Heart left ventricle (tissue), 16 donors: ENCODE measurements around the gene BAIAP3. TPM values are rescaled to one million over a fixed set of nuclear protein-coding genes. Genes with fewer than 3 reads are reported as not detected.
A peak's percentile ranks its signal among the peaks of the same experiment; 100 is the strongest.

ENCODE experiments used
- ATAC-seq, 4 donors: fragments of 200-7000 bp; cut with Tn5 transposase; one replicate each; pipeline ENCODE4 v1.9.1; 2020 to 2022; ENCODE audit warnings: moderate library complexity in 4 of 4, mild to moderate bottlenecking in 3 of 4, moderate number of reproducible peaks in 1 of 4
- DNase-seq, 5 donors: peaks; one replicate each; pipeline ENCODE4 v3.0.0-alpha.2; 2020
- H3K27ac ChIP-seq, 12 donors: fragments of 200-600 bp; sonication (generic) in 4 of 12; one replicate each; pipeline versions ENCODE4 v1.5.0 to v1.8.0; 2016 to 2022; ENCODE audit warnings: mild to moderate bottlenecking in 2 of 12
- H3K27me3 ChIP-seq, 9 donors: fragments of 200-600 bp; sonication (generic) in 2 of 9; one replicate each; pipeline versions ENCODE4 v1.5.1 to v1.8.0; 2016 to 2022; ENCODE audit warnings: mild to moderate bottlenecking in 3 of 9
- H3K36me3 ChIP-seq, 9 donors: fragments of 200-600 bp; sonication (generic) in 2 of 9; one replicate each; pipeline versions ENCODE4 v1.5.0 to v1.8.0; 2018 to 2022; ENCODE audit warnings: mild to moderate bottlenecking in 2 of 9
- H3K4me1 ChIP-seq, 12 donors: fragments of 200-600 bp; sonication (generic) in 4 of 12; one replicate each; pipeline versions ENCODE4 v1.5.0 to v1.8.0; 2016 to 2022; ENCODE audit warnings: mild to moderate bottlenecking in 3 of 12
- H3K4me3 ChIP-seq, 12 donors: fragments of 200-600 bp; sonication (generic) in 4 of 12; one replicate each; pipeline versions ENCODE4 v1.5.0 to v1.8.0; 2017 to 2022; ENCODE audit warnings: mild to moderate bottlenecking in 9 of 12, moderate library complexity in 4 of 12
- H3K9me3 ChIP-seq, 12 donors: fragments of 200-600 bp; sonication (generic) in 4 of 12; one replicate each; pipeline versions ENCODE4 v1.5.0 to v1.8.0; 2016 to 2022; ENCODE audit warnings: mild to moderate bottlenecking in 1 of 12
- CTCF ChIP-seq, 12 donors: fragments of 200-600 bp; sonication (generic) in 4 of 12; IDR thresholded peaks; one replicate each; pipeline versions ENCODE4 v1.5.0 to v1.8.0; 2018 to 2022; ENCODE audit warnings: antibody characterized with exemption in 12 of 12, mild to moderate bottlenecking in 5 of 12
- POLR2A ChIP-seq, 2 donors: fragments of 450-650 bp; IDR thresholded peaks; one replicate each; pipeline ENCODE4 v1.6.1; 2017; ENCODE audit warnings: antibody characterized with exemption in 2 of 2, mild to moderate bottlenecking in 2 of 2, moderate library complexity in 2 of 2
- WGBS, 4 donors: extraction: QIAGEN DNeasy Blood & Tissue Kit in 2 of 4; methylation state at CpG; one replicate each; pipeline versions ENCODE4 v1.1.5 to v1.1.7; 2013 to 2018; 5-methylcytosine and 5-hydroxymethylcytosine counted together
- intact Hi-C, 10 donors: fragments of 100-400 bp; cut with DNase I; formaldehyde crosslinking; loops; one replicate each; pipeline versions ENCODE4 v1.11.1 to v1.14.2; 2022
- polyA plus RNA-seq, 2 donors: library from polyadenylated mRNA; stranded (reverse); fragments of 200-250 nt; gene quantifications; one replicate each; pipeline ENCODE4 v1.2.3, GENCODE V29; 2013
- total RNA-seq, 9 donors: library from RNA; depleted of rRNA in 2 of 9; stranded (reverse); fragments of >200 nt in 2 of 9; fragmentation: NEBNext Ultra II Directional in 3 of 9; extraction: Animal tissue kit (Norgen Biotek cat#: 25700) in 3 of 9; gene quantifications; one replicate each; pipeline versions ENCODE4 v1.1.0 to v1.2.4, GENCODE V29; 2016 to 2023
- donor health status: ischemic (EF 13 %, LVEDD 7.1; RV severe dilation, severe dysfunction).
- donor health status: healthy with polysubstance abuse.
- donor health status: DM: no; HTN: yes; CAD: no.
- donor health status: DM: no; HTN: no; CAD: no.
- donor health status: ischemic (EF 25% LVEDD 6.9; RV normal size, moderate dysfunction).
- donor health status: ischemic (EF 25% LVEDD 5.7; RV mildly dilated, moderate dysfunction).
- donor health status: healthy.
- donor health status: DM: yes; HTN: yes; CAD: no.
- donor health status: ischemic (EF 35%, LVEDD 5.7; RV mildly dilated, moderate dysfunction).
- donor health status: nonischemic (EF 11% LVEDD 7.7; RV severe dilation, severe dysfunction).
- donor health status: DM: yes; HTN: yes; CAD: no.
- donor health status: PGD.
- donor health status: ischemic (EF 29% LVEDD 5.4; RV normal size, mild dysfunction).
- donor health status: nonischemic (EF 23%, LVEDD 6.1; RV moderate dilation, normal function).

The BAIAP3 gene
- total and polyA plus RNA-seq, 11 donors: 0.88 to 4.0 (median 2.6) TPM

- TF ChIP-seq CTCF (IDR thresholded peaks at IDR 0.05): no peak
- no peak for TF ChIP-seq POLR2A (IDR thresholded peaks at IDR 0.05)
- Histone ChIP-seq H3K4me3 (no peak overlapping the region), H3K9me3 (no peaks in the 10 kb centered on the region), H3K4me1 (no peaks in the 10 kb centered on the region), H3K27ac (no peak overlapping the region), H3K27me3 (no peaks in the 10 kb centered on the region), H3K36me3 (peaks cover 0 to 79% (median 70%) of the 10 kb centered on the region in 9 donors)
- WGBS, 4 donors: 93 to 96% (median 94%) methylated on average over 6 to 7 of the region's 7 CpGs
- no peak for DNase-seq
- intact Hi-C loops: no loop called here
- no peak for ATAC-seq
Observed at GRCh38 chr16:1389762-1390161, 56.3 kb downstream of the BAIAP3 start.

GRCh38 chr16:1390239-1390779 lies 56.9 kb downstream of the BAIAP3 start:
- no peaks in the 10 kb centered on the region for H3K4me1 ChIP-seq
- intact Hi-C loops: no loop called here
- H3K4me3 ChIP-seq: no peak overlapping the region
- no peaks in the 10 kb centered on the region for H3K27me3 ChIP-seq
- H3K36me3 ChIP-seq: peaks cover 0 to 74% (median 65%) of the 10 kb centered on the region in 9 donors
- TF ChIP-seq CTCF (IDR thresholded peaks at IDR 0.05) (no peak), POLR2A (IDR thresholded peaks at IDR 0.05) (no peak)
- H3K27ac ChIP-seq: no peak overlapping the region
- no peak for DNase-seq
- ATAC-seq: no peak
- 81 to 93% (median 89%) methylated on average over 27 to 28 of the region's 28 CpGs for WGBS, 4 donors
- H3K9me3 ChIP-seq: no peaks in the 10 kb centered on the region

- WGBS, 4 donors: 91 to 96% (median 94%) methylated on average over 17 of the region's 17 CpGs
Observed at GRCh38 chr16:1392826-1393225, 59.4 kb downstream of the BAIAP3 start.

GRCh38 chr16:1393613-1394176 lies 60.2 kb downstream of the BAIAP3 start:
- TF ChIP-seq CTCF (IDR thresholded peaks at IDR 0.05): no peak
- TF ChIP-seq POLR2A (IDR thresholded peaks at IDR 0.05): no peak
- H3K36me3 ChIP-seq: peaks cover 0 to 87% (median 78%) of the 10 kb centered on the region in 9 donors
- intact Hi-C loops: no loop called here
- no peak overlapping the region for H3K27ac ChIP-seq
- no peaks in the 10 kb centered on the region for H3K27me3 ChIP-seq
- H3K9me3 ChIP-seq: no peaks in the 10 kb centered on the region
- ATAC-seq (peak in 1 of 4 donors; percentile 18), DNase-seq (no peak)
- no peaks in the 10 kb centered on the region for H3K4me1 ChIP-seq
- H3K4me3 ChIP-seq: no peak overlapping the region
- 96 to 97% (median 96%) methylated on average over 20 to 21 of the region's 21 CpGs for WGBS, 4 donors

More at GRCh38 chr16:1392826-1393225, 59.4 kb downstream of the BAIAP3 start:
- no peak for TF ChIP-seq CTCF (IDR thresholded peaks at IDR 0.05)
- TF ChIP-seq POLR2A (IDR thresholded peaks at IDR 0.05): no peak
- intact Hi-C loops: no loop called here
- ATAC-seq (no peak), DNase-seq (no peak)
- H3K27ac ChIP-seq: no peak overlapping the region
- H3K36me3 ChIP-seq: peaks cover 0 to 87% (median 76%) of the 10 kb centered on the region in 9 donors
- no peaks in the 10 kb centered on the region for H3K9me3 ChIP-seq
- no peaks in the 10 kb centered on the region for H3K4me1 ChIP-seq
- no peak overlapping the region for H3K4me3 ChIP-seq
- no peaks in the 10 kb centered on the region for H3K27me3 ChIP-seq
